Uterus (tissue), 4 donors: Measurements from ENCODE around the gene TMEM169. TPM values are rescaled to one million over a fixed set of nuclear protein-coding genes. Genes with fewer than 3 reads are reported as not detected.

Source experiments
- DNase-seq, 2 donors: peaks; one replicate each; pipeline ENCODE4 v3.0.0-alpha.2; 2019 to 2020
- H3K27ac ChIP-seq, 2 donors: fragments of 200-600 bp; sonication (generic); 1 replicate in 1 of 2; 2 replicates in 1 of 2; pipeline ENCODE4 v1.5.1; 2016 to 2018
- H3K27me3 ChIP-seq, 2 donors: fragments of 200-600 bp; sonication (generic); one replicate each; pipeline ENCODE4 v1.5.1; 2018 to 2019; ENCODE audit warnings: control low read depth in 1 of 2
- H3K36me3 ChIP-seq, 2 donors: fragments of 200-600 bp; sonication (generic); one replicate each; pipeline ENCODE4 v1.5.1; 2019; ENCODE audit warnings: control low read depth in 1 of 2
- H3K4me1 ChIP-seq, 2 donors: fragments of 200-600 bp; sonication (generic); one replicate each; pipeline ENCODE4 v1.5.1; 2018 to 2019; ENCODE audit warnings: control low read depth in 1 of 2
- H3K4me3 ChIP-seq, 2 donors: fragments of 200-600 bp; sonication (generic); 1 replicate in 1 of 2; 2 replicates in 1 of 2; pipeline ENCODE4 v1.5.1; 2018 to 2019; ENCODE audit warnings: mild to moderate bottlenecking in 1 of 2
- H3K9me3 ChIP-seq, 2 donors: fragments of 200-600 bp; sonication (generic); one replicate each; pipeline ENCODE4 v1.5.1; 2019; ENCODE audit warnings: control low read depth in 1 of 2
- CTCF ChIP-seq, 4 experiments: fragments of 200-600 bp in 2 of 4; fragments of 450-650 bp in 2 of 4; sonication (generic) in 2 of 4; IDR thresholded peaks; one replicate each; pipeline ENCODE4 v1.5.1; 2016 to 2019; ENCODE audit warnings: antibody characterized with exemption in 4 of 4, mild to moderate bottlenecking in 2 of 4, moderate library complexity in 1 of 4
- POLR2A ChIP-seq, 2 donors: fragments of 450-650 bp; IDR thresholded peaks; one replicate each; pipeline ENCODE4 v1.6.1; 2016; ENCODE audit warnings: antibody characterized with exemption in 2 of 2, mild to moderate bottlenecking in 1 of 2, moderate library complexity in 1 of 2
- intact Hi-C: fragments of 100-400 bp; cut with DNase I; formaldehyde crosslinking; loops from one replicate; pipeline ENCODE4 v1.15.1; 2023; ENCODE audit warnings: low total_unique reads
- total RNA-seq, 4 donors: library from RNA; depleted of rRNA in 3 of 4; stranded (reverse); fragments of >200 nt in 3 of 4; gene quantifications; one replicate each; pipeline versions ENCODE4 v1.1.0 to v1.2.4, GENCODE V29; 2014 to 2023
- donor health status: DM: yes; HTN: yes; CAD: no.

The TMEM169 gene
- total RNA-seq, 4 donors from 2014 or later, result 0.97 to 1.0 TPM; not detected in 2

- Histone ChIP-seq H3K4me3 (no peak overlapping the region), H3K27me3 (no peaks in the 10 kb centered on the region), H3K4me1 (no peaks in the 10 kb centered on the region), H3K9me3 (no peaks in the 10 kb centered on the region), H3K27ac (no peak overlapping the region), H3K36me3 (no peaks in the 10 kb centered on the region)
- intact Hi-C loops, result no loop called here
- DNase-seq, result no peak
- TF ChIP-seq POLR2A (IDR thresholded peaks at IDR 0.05) (no peak), CTCF (IDR thresholded peaks at IDR 0.05) (no peak)
Observed at GRCh38 chr2:216086207-216086893, 4.6 kb downstream of the TMEM169 start.

- Histone ChIP-seq H3K36me3 (no peaks in the 10 kb centered on the region), H3K4me1 (no peaks in the 10 kb centered on the region), H3K9me3 (no peaks in the 10 kb centered on the region), H3K27ac (no peak overlapping the region), H3K4me3 (no peak overlapping the region), H3K27me3 (no peaks in the 10 kb centered on the region)
- intact Hi-C loops, result no loop called here
- no peak for DNase-seq
- TF ChIP-seq POLR2A (IDR thresholded peaks at IDR 0.05) (no peak), CTCF (IDR thresholded peaks at IDR 0.05) (no peak)
Observed at GRCh38 chr2:216090369-216090786, 8.7 kb downstream of the TMEM169 start.

GRCh38 chr2:216092646-216093045, 10.9 kb downstream of the TMEM169 start:
- Histone ChIP-seq H3K27ac (no peak overlapping the region), H3K9me3 (no peaks in the 10 kb centered on the region), H3K36me3 (no peaks in the 10 kb centered on the region), H3K4me1 (no peaks in the 10 kb centered on the region), H3K27me3 (no peaks in the 10 kb centered on the region), H3K4me3 (no peak overlapping the region)
- DNase-seq, result no peak
- intact Hi-C loops, result no loop called here
- TF ChIP-seq CTCF (IDR thresholded peaks at IDR 0.05) (no peak), POLR2A (IDR thresholded peaks at IDR 0.05) (no peak)

GRCh38 chr2:216094701-216095100, 13.0 kb downstream of the TMEM169 start:
- TF ChIP-seq POLR2A (IDR thresholded peaks at IDR 0.05) (no peak), CTCF (IDR thresholded peaks at IDR 0.05) (no peak)
- H3K27me3 ChIP-seq, result no peaks in the 10 kb centered on the region
- H3K9me3 ChIP-seq, result no peaks in the 10 kb centered on the region
- DNase-seq, result no peak
- H3K4me3 ChIP-seq, result no peak overlapping the region
- no peaks in the 10 kb centered on the region for H3K4me1 ChIP-seq
- intact Hi-C loops, result no loop called here
- H3K36me3 ChIP-seq, result no peaks in the 10 kb centered on the region
- no peak overlapping the region for H3K27ac ChIP-seq

- Histone ChIP-seq H3K36me3 (no peaks in the 10 kb centered on the region), H3K27ac (no peak overlapping the region), H3K9me3 (no peaks in the 10 kb centered on the region), H3K4me3 (no peak overlapping the region), H3K27me3 (no peaks in the 10 kb centered on the region), H3K4me1 (no peaks in the 10 kb centered on the region)
- DNase-seq, result no peak
- intact Hi-C loops, result no loop called here
- no peak for TF ChIP-seq CTCF (IDR thresholded peaks at IDR 0.05)
- TF ChIP-seq POLR2A (IDR thresholded peaks at IDR 0.05), result no peak
Observed at GRCh38 chr2:216098421-216099334, 17.0 kb downstream of the TMEM169 start.
